A673 (cell line): ENCODE results near the gene CAMK1D.

ENCODE experiments used
- CTCF ChIP-seq: fragments of 300-800, 200-600 bp; sonication (generic); conservative IDR thresholded peaks from 2 replicates; pipeline ENCODE4 v1.5.1; 2017; ENCODE audit warnings: low read depth, mild to moderate bottlenecking, antibody characterized with exemption, low read length, moderate library complexity, mixed read lengths
- EZH2 ChIP-seq: fragments of 200-600 bp; sonication (generic); IDR thresholded peaks from 2 replicates; pipeline ENCODE4 v1.6.1; 2017; ENCODE audit warnings: borderline replicate concordance, low read depth, mild to moderate bottlenecking, mixed read lengths, antibody characterized with exemption, low read length; ENCODE audit not compliant: poor library complexity, severe bottlenecking

- no peak for TF ChIP-seq CTCF
- TF ChIP-seq EZH2 = no peak
Observed at GRCh38 chr10:12758271-12758670, 408.9 kb downstream of the CAMK1D start.
